ENCODE results near the gene LUZP2.

- TF ChIP-seq CTCF (IDR thresholded peaks at IDR 0.05) (no peak), MLX (CRISPR knock-in tag; IDR thresholded peaks at IDR 0.05) (no peak), ZNF281 (CRISPR knock-in tag; IDR thresholded peaks at IDR 0.05) (no peak), ELF4 (CRISPR knock-in tag; IDR thresholded peaks at IDR 0.05; ENCODE audit: low read depth) (no peak)
These were observed 467.0 kb downstream of the LUZP2 start for GRCh38 chr11:24963852-24964251.
